ENCODE data around the gene ZFPM1. TPM values are rescaled to one million over a fixed set of nuclear protein-coding genes. Genes with fewer than 3 reads are reported as not detected.

The ZFPM1 gene
- polyA plus RNA-seq, 1 donor from 2014 or later = 0.15 TPM

- no peak overlapping the region for H3K4me3 Mint-ChIP-seq
- H3K27me3 Mint-ChIP-seq = no peaks in the 10 kb centered on the region
- H3K9me3 Mint-ChIP-seq = no peaks in the 10 kb centered on the region
- H3K27ac Mint-ChIP-seq = no peak overlapping the region
- H3K36me3 Mint-ChIP-seq = no peaks in the 10 kb centered on the region
- peaks cover 0 to 4% (median 2%) of the 10 kb centered on the region in 3 donors for H3K4me1 Mint-ChIP-seq
Observed at GRCh38 chr16:88504489-88505404, 51.7 kb downstream of the ZFPM1 start.

- Mint-ChIP-seq H3K4me3 (no peak overlapping the region), H3K27ac (no peak overlapping the region), H3K36me3 (no peaks in the 10 kb centered on the region), H3K4me1 (peaks cover 0 to 4% (median 2%) of the 10 kb centered on the region in 3 donors), H3K27me3 (no peaks in the 10 kb centered on the region), H3K9me3 (no peaks in the 10 kb centered on the region)
Observed at GRCh38 chr16:88505405-88506082, 52.5 kb downstream of the ZFPM1 start.

- H3K27me3 Mint-ChIP-seq = no peaks in the 10 kb centered on the region
- H3K27ac Mint-ChIP-seq = no peak overlapping the region
- H3K36me3 Mint-ChIP-seq = no peaks in the 10 kb centered on the region
- H3K4me3 Mint-ChIP-seq = no peak overlapping the region
- H3K9me3 Mint-ChIP-seq = no peaks in the 10 kb centered on the region
- H3K4me1 Mint-ChIP-seq = peaks cover 0 to 4% (median 0%) of the 10 kb centered on the region in 3 donors
Observed at GRCh38 chr16:88506723-88507122, 53.6 kb downstream of the ZFPM1 start.

- Mint-ChIP-seq H3K9me3 (no peaks in the 10 kb centered on the region), H3K27me3 (no peaks in the 10 kb centered on the region), H3K36me3 (no peaks in the 10 kb centered on the region), H3K27ac (no peak overlapping the region), H3K4me3 (no peak overlapping the region), H3K4me1 (peaks cover 0 to 4% (median 0%) of the 10 kb centered on the region in 3 donors)
Observed at GRCh38 chr16:88507231-88507743, 54.2 kb downstream of the ZFPM1 start.

- Mint-ChIP-seq H3K9me3 (no peaks in the 10 kb centered on the region), H3K36me3 (no peaks in the 10 kb centered on the region), H3K27ac (no peak overlapping the region), H3K4me3 (no peak overlapping the region), H3K27me3 (no peaks in the 10 kb centered on the region), H3K4me1 (peaks cover 0 to 4% (median 0%) of the 10 kb centered on the region in 3 donors)
Observed at GRCh38 chr16:88508376-88508867, 55.3 kb downstream of the ZFPM1 start.

GRCh38 chr16:88508868-88509748, 56.0 kb downstream of the ZFPM1 start:
- H3K9me3 Mint-ChIP-seq = no peaks in the 10 kb centered on the region
- peaks cover 0 to 4% (median 0%) of the 10 kb centered on the region in 3 donors for H3K4me1 Mint-ChIP-seq
- H3K27me3 Mint-ChIP-seq = no peaks in the 10 kb centered on the region
- no peaks in the 10 kb centered on the region for H3K36me3 Mint-ChIP-seq
- H3K4me3 Mint-ChIP-seq = no peak overlapping the region
- H3K27ac Mint-ChIP-seq = no peak overlapping the region

GRCh38 chr16:88509749-88510069, 56.6 kb downstream of the ZFPM1 start:
- Mint-ChIP-seq H3K36me3 (no peaks in the 10 kb centered on the region), H3K4me3 (no peak overlapping the region), H3K4me1 (peaks cover 0 to 4% (median 0%) of the 10 kb centered on the region in 3 donors), H3K27me3 (no peaks in the 10 kb centered on the region), H3K9me3 (no peaks in the 10 kb centered on the region), H3K27ac (no peak overlapping the region)

GRCh38 chr16:88510091-88510994, 57.3 kb downstream of the ZFPM1 start:
- H3K4me3 Mint-ChIP-seq = peak overlapping the region in 1 of 4 donors; percentile 8
- no peaks in the 10 kb centered on the region for H3K36me3 Mint-ChIP-seq
- peak overlapping the region in 1 of 3 donors; percentile 35 for H3K27ac Mint-ChIP-seq
- H3K4me1 Mint-ChIP-seq = no peaks in the 10 kb centered on the region
- H3K9me3 Mint-ChIP-seq = no peaks in the 10 kb centered on the region
- no peaks in the 10 kb centered on the region for H3K27me3 Mint-ChIP-seq

GRCh38 chr16:88511060-88511459, 58.0 kb downstream of the ZFPM1 start:
- H3K4me1 Mint-ChIP-seq = no peaks in the 10 kb centered on the region
- H3K27ac Mint-ChIP-seq = peak overlapping the region in 1 of 3 donors; percentile 35
- no peaks in the 10 kb centered on the region for H3K36me3 Mint-ChIP-seq
- H3K9me3 Mint-ChIP-seq = no peaks in the 10 kb centered on the region
- no peaks in the 10 kb centered on the region for H3K27me3 Mint-ChIP-seq
- no peak overlapping the region for H3K4me3 Mint-ChIP-seq

- H3K27me3 Mint-ChIP-seq = no peaks in the 10 kb centered on the region
- H3K36me3 Mint-ChIP-seq = peaks cover 2% of the 10 kb centered on the region
- H3K4me3 Mint-ChIP-seq = no peak overlapping the region
- no peak overlapping the region for H3K27ac Mint-ChIP-seq
- H3K4me1 Mint-ChIP-seq = no peaks in the 10 kb centered on the region
- no peaks in the 10 kb centered on the region for H3K9me3 Mint-ChIP-seq
Observed at GRCh38 chr16:88511906-88512305, 58.8 kb downstream of the ZFPM1 start.

- H3K9me3 Mint-ChIP-seq = no peaks in the 10 kb centered on the region
- H3K27ac Mint-ChIP-seq = peak overlapping the region in 1 of 3 donors; percentile 14
Observed at GRCh38 chr16:88512728-88513696, 59.9 kb downstream of the ZFPM1 start.

GRCh38 chr16:88514070-88514469, 61.0 kb downstream of the ZFPM1 start:
- Mint-ChIP-seq H3K9me3 (no peaks in the 10 kb centered on the region), H3K4me3 (no peak overlapping the region), H3K4me1 (no peaks in the 10 kb centered on the region), H3K27me3 (no peaks in the 10 kb centered on the region), H3K36me3 (peaks cover 4% of the 10 kb centered on the region), H3K27ac (no peak overlapping the region)

More at GRCh38 chr16:88512728-88513696, 59.9 kb downstream of the ZFPM1 start:
- Mint-ChIP-seq H3K4me1 (no peaks in the 10 kb centered on the region), H3K27me3 (no peaks in the 10 kb centered on the region), H3K36me3 (peaks cover 2% of the 10 kb centered on the region), H3K4me3 (no peak overlapping the region)
